ENCODE data around the gene TBC1D19. TPM values are rescaled to one million over a fixed set of nuclear protein-coding genes. Genes with fewer than 3 reads are reported as not detected.

Gene TBC1D19, protein sequence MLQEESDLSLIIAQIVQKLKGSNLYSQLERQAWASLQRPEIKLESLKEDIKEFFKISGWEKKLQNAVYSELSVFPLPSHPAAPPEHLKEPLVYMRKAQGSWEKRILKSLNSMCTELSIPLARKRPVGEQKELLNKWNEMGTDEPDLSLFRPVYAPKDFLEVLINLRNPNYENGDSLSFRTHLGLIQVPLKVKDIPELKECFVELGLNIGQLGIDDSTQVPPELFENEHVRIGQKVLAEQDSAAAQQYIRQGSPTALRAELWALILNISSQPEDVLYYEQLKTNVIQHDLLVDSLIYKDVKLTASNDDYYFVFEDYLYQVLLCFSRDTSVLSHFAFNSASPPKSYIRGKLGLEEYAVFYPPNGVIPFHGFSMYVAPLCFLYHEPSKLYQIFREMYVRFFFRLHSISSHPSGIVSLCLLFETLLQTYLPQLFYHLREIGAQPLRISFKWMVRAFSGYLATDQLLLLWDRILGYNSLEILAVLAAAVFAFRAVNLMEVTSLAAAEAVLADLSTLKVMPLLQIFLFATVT
- total RNA-seq (2021; ENCODE audit: unreplicated experiment) (2.2 TPM), Bru-seq, nascent RNA (percentile 44 among the genes with signal in this experiment), BruChase-seq, experiment 1, labeled RNA remaining after a 2-hour chase (percentile 38 among the genes with signal in this experiment), BruChase-seq, experiment 2, labeled RNA remaining after a 6-hour chase (percentile 34 among the genes with signal in this experiment)
- polyA plus RNA-seq (2012; ENCODE audit: insufficient read length) = 1.0 TPM
- long read RNA-seq, partial matches to known transcripts = 0 of 4 reads
- long read RNA-seq, other reads (novel, unspliced or antisense) = 3 of 4 reads

DNA sequence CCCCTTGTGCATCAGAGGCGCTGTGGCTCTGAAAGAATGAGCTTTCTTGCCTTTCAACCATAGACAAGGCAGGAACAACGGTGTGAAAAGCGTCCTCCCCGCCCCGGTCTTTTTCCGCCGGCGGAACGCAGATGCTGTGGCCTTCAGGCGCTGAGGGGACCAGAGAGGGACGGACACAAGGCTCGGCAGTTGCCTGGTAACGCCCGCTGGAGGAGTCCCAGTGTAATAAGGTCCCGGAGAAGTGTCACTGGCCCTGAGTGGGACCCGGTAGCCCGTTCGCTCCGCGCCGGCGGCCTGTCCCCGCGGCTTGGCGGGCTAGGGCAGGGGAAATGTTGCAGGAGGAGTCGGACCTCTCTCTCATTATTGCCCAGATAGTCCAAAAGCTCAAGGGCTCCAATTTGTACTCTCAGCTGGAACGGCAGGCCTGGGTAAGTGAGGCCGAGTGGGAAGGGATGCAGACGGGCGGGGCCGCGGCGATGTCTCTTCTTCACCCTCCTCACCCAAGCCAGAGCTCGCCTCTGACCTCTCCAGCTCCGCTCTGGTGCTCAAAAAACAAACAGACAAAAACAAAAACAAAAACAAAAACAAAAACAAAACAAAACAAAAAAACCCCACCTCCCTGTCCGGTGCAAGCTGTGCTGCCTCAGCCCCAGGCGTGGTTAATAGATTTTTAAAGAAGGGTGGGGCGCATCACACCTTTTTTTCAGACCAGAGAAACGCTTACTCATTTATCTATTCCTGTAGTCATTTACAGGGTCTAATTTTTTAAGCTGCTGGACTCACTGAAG lies at the start of gene TBC1D19:
TBC1D19 (plus strand) TSS at position 220 of the 788 bp plus-strand sequence; CDS start at position 330, 110 bp downstream.
- peak; percentile 100 for ATAC-seq
- H3K27ac ChIP-seq (ENCODE audit: low read length) = peak within 1 kb of the TSS; percentile 73
- intact Hi-C loops (cut with micrococcal nuclease; ENCODE audit: unreplicated experiment) = no loop called here
- H3K9me3 ChIP-seq (ENCODE audit: control insufficient read depth, insufficient read depth, low read depth, low read length) = no peaks in the 10 kb centered on the region
- TF ChIP-seq, protein P1, sequence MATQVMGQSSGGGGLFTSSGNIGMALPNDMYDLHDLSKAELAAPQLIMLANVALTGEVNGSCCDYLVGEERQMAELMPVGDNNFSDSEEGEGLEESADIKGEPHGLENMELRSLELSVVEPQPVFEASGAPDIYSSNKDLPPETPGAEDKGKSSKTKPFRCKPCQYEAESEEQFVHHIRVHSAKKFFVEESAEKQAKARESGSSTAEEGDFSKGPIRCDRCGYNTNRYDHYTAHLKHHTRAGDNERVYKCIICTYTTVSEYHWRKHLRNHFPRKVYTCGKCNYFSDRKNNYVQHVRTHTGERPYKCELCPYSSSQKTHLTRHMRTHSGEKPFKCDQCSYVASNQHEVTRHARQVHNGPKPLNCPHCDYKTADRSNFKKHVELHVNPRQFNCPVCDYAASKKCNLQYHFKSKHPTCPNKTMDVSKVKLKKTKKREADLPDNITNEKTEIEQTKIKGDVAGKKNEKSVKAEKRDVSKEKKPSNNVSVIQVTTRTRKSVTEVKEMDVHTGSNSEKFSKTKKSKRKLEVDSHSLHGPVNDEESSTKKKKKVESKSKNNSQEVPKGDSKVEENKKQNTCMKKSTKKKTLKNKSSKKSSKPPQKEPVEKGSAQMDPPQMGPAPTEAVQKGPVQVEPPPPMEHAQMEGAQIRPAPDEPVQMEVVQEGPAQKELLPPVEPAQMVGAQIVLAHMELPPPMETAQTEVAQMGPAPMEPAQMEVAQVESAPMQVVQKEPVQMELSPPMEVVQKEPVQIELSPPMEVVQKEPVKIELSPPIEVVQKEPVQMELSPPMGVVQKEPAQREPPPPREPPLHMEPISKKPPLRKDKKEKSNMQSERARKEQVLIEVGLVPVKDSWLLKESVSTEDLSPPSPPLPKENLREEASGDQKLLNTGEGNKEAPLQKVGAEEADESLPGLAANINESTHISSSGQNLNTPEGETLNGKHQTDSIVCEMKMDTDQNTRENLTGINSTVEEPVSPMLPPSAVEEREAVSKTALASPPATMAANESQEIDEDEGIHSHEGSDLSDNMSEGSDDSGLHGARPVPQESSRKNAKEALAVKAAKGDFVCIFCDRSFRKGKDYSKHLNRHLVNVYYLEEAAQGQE (IDR thresholded peaks at IDR 0.05; ENCODE audit: insufficient read depth in 1 of 2, low read depth in 2 of 2, low read length in 1 of 2) = 0 out of 4 replicates have a peak, but pooled peaks of 1 of the 2 experiments have one; percentile 46
- TF ChIP-seq POLR2AphosphoS5 (IDR thresholded peaks at IDR 0.05; ENCODE audit: low read depth, low read length) = no peak
- peak; percentile 94 for TF ChIP-seq SIN3A (IDR thresholded peaks at IDR 0.05; ENCODE audit: borderline replicate concordance, insufficient read depth, low read depth, low read length)
- H3K36me3 ChIP-seq (ENCODE audit: control insufficient read depth, insufficient read depth, low read length) = peaks cover 2% of the 10 kb centered on the region; the same call in 1 of the 2 replicates
- no TSS peak for BruUV-seq (replicated peaks)
- in situ Hi-C loops (cut with HindIII; ENCODE audit: low pct_unique_long_range_greater_than_20kb, low sequenced_read_pairs) = no loop called here
- H3K4me1 ChIP-seq (ENCODE audit: control insufficient read depth, insufficient read depth, low read length) = no peaks in the 10 kb centered on the region
- no peaks in the 10 kb centered on the region for H3K27me3 ChIP-seq (ENCODE audit: control insufficient read depth, insufficient read depth, low read length)
- peak within 1 kb of the TSS; percentile 57 to 82 for H3K4me3 ChIP-seq (ENCODE audit: low read depth in 2 of 2, low read length in 2 of 2)
- DNase-seq (ENCODE audit: low read depth, low spot score) = peak; percentile 39
- POLR2A ChIA-PET = interaction anchor here (0.6 to 0.7 kb wide), 2 partner anchors 271 to 401 kb away, joined by 3 read pairs; no protein-coding TSS in a partner anchor
- CTCF ChIA-PET = interaction anchor here (0.6 kb wide), 1 partner anchor 18 kb away, joined by 5 read pairs; no protein-coding TSS in a partner anchor

DNA sequence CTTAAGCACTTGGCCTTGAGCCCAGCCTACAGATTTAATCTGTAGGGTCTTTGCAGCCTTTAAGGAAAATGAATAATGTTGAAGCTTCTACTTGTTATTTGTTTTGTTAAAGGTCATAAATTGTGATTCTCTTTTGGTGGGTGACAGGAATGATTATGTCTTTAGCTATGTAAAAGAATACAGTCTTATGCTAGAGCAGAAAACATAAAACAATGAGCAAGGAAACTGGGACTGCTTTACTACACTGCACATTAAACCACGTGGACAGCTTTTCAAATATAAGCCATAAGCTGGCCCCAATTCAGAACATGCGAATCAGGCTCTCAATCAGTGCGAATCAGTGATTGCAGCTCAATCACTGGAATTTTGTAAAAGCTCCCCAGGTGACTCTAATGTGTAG lies 40.9 kb upstream of the TBC1D19 start:
- DNase-seq (ENCODE audit: low read depth, low spot score) (no peak), ATAC-seq (no peak)
- POLR2A ChIA-PET = no interaction called here
- in situ Hi-C loops (cut with HindIII; ENCODE audit: low pct_unique_long_range_greater_than_20kb, low sequenced_read_pairs) (no loop called here), intact Hi-C loops (cut with micrococcal nuclease; ENCODE audit: unreplicated experiment) (no loop called here)
- TF ChIP-seq POLR2AphosphoS5 (IDR thresholded peaks at IDR 0.05; ENCODE audit: low read depth, low read length) (no peak), TCF7L2 (IDR thresholded peaks at IDR 0.05; ENCODE audit: low read depth, low read length) (no peak), SIN3A (IDR thresholded peaks at IDR 0.05; ENCODE audit: borderline replicate concordance, insufficient read depth, low read depth, low read length) (no peak)
- TF ChIP-seq, protein P1 (IDR thresholded peaks at IDR 0.05; ENCODE audit: insufficient read depth in 1 of 2, low read depth in 2 of 2, low read length in 1 of 2) = no peak
- TF ChIP-seq, protein P2, sequence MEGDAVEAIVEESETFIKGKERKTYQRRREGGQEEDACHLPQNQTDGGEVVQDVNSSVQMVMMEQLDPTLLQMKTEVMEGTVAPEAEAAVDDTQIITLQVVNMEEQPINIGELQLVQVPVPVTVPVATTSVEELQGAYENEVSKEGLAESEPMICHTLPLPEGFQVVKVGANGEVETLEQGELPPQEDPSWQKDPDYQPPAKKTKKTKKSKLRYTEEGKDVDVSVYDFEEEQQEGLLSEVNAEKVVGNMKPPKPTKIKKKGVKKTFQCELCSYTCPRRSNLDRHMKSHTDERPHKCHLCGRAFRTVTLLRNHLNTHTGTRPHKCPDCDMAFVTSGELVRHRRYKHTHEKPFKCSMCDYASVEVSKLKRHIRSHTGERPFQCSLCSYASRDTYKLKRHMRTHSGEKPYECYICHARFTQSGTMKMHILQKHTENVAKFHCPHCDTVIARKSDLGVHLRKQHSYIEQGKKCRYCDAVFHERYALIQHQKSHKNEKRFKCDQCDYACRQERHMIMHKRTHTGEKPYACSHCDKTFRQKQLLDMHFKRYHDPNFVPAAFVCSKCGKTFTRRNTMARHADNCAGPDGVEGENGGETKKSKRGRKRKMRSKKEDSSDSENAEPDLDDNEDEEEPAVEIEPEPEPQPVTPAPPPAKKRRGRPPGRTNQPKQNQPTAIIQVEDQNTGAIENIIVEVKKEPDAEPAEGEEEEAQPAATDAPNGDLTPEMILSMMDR (IDR thresholded peaks at IDR 0.05) = no peak
- no peak overlapping the region for H3K27ac ChIP-seq (ENCODE audit: low read length)
- H3K4me3 ChIP-seq (ENCODE audit: low read depth in 2 of 2, low read length in 2 of 2) = no peak overlapping the region
- no peaks in the 10 kb centered on the region for H3K4me1 ChIP-seq (ENCODE audit: control insufficient read depth, insufficient read depth, low read length)
- no peaks in the 10 kb centered on the region for H3K9me3 ChIP-seq (ENCODE audit: control insufficient read depth, insufficient read depth, low read depth, low read length)
- no TSS peak for BruUV-seq (replicated peaks)
- no peaks in the 10 kb centered on the region for H3K27me3 ChIP-seq (ENCODE audit: control insufficient read depth, insufficient read depth, low read length)
- H3K36me3 ChIP-seq (ENCODE audit: control insufficient read depth, insufficient read depth, low read length) = no peaks in the 10 kb centered on the region
- CTCF ChIA-PET = no interaction called here

Data from Panc1 (cell line).